GM18520 (cell line): ENCODE data around the gene SNX18.

ENCODE experiments used
- ATAC-seq: cut with Tn5 transposase; IDR thresholded peaks from one replicate; pipeline ENCODE4 v1.9.1; 2021; ENCODE audit not compliant: unreplicated experiment

Gene SNX18

GRCh38 chr5:54538156-54538555 is 20.6 kb downstream of the SNX18 start:
- no peak for ATAC-seq

GRCh38 chr5:54539001-54539400 is 21.4 kb downstream of the SNX18 start:
- no peak for ATAC-seq

GRCh38 chr5:54540286-54540685 is 22.7 kb downstream of the SNX18 start:
- ATAC-seq, result no peak

DNA sequence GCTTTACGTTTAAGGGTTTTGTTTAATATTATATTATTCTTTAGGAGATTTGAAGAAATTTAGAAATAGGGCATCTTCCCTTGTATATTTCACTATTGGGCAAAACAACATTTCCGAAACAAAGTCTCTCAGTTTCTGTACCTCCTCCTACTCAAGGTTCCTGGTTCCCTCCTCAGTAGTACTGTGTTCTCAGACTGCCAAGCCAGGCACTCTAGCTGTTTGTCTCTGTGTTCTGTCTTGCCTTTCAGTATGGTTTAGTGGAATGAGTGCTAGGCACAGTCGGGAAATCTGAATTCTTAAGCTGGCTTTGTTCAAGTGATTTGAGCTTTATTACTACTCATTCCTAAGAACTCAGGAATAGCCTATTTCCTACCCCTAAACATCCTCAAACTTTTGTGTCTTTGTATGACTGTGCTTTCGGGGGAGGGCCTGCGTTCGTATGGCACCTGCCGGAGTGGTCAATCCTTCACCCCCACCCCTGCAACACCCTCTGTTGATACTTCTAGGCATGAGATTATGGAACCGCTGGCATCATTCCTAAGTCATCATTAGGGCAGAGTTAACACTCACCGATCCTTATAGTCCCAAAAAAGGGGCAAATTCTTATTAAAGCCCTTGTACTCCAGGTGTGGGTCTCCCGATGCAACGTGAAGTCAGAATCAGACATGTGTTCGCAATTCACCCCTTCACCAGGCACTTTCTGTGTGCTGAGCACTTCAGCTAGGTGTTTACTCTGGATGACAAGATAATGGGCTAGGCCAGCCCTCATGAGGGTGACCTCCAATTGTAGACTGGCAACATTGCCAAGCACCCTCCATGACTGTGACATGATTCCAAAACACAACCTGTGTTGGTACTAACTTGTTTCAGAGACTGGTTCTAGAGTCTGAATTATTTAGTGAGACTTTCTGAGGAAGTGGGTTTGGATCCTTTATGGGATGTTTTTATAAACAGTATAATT is 24.5 kb downstream of the SNX18 start:
- no peak for ATAC-seq

- no peak for ATAC-seq
Observed at GRCh38 chr5:54544044-54544443, 26.5 kb downstream of the SNX18 start.

DNA sequence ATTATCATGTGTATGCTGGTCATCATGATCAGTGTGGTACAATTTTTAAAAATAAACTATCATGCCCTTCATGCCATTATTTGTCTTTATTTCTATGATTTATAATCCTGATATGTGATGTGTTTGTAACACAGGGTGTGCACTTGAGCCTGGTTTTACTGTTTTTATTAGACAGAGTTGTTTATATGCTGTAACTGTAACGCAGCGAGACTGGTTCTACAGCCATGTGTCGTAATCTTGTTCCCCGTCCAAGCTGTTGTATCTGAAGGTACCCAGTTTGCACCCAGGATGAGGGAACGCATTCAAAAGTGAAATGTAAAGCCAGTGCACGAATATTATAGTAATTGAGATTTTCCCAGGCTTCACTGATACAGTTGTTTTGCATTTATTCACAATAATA is 28.2 kb downstream of the SNX18 start:
- ATAC-seq, result no peak

DNA sequence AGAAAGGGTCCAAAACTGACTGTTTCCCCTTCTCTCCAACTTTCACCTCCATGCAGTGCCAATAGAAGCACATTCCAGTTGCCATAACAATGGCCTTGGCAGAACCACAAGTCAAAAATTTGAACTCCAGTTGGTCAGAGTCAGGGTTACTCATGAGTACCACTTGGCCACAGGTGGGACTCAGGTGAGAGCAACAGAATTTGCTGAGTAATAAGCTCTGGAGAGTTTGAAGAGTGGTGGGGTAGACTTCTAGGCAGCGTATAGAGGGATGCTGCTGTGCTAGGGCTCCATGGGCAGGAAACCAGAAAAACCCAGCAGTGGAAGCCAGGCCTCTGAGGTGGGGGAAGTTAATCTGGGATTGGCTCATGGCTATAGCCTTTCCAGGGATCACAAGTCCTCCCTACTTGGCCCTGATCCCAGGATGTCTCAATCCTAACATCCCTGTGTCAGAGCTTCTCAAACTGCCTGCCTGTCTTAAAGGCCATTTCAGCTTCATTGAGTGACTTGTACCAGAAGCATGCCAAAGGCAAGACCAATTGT is 30.2 kb downstream of the SNX18 start:
- ATAC-seq, result no peak

DNA sequence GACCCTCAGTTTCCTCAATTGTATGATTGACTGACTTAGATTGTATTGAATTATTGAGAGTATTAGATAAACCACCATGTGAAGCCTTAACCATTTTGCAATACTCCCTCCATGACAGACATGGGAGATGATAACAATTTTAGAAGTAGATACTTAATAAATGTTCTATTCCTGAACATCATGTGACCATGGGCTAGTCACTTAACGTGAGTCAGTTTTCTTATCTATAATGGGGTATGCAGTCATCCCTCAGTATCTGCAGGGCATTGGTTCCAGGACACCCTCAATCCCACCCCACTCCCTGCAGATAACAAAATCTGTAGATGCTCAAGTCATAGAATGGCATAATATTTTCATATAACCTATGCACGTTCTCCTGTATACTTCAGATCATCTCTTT is 31.0 kb downstream of the SNX18 start:
- ATAC-seq, result no peak

DNA sequence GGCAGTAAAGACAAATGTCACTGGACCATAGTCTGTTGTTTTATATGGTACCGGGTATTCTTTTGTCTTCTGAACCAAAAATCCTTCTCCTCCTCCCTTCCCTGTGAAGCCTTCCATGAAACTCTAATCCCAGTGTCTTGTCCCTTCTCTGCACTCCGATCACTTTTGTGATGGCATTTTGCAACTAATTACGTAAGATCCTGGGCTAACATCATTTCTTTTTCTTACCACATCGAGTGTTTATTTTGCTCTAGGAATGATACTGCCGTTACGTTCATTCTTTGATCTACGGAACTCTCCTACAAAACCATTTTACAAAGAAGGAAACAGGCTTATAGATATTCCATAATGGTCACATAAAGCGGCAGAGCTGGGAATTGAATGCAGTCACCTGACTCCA is 33.7 kb downstream of the SNX18 start:
- ATAC-seq, result no peak

- no peak for ATAC-seq
Observed at GRCh38 chr5:54551926-54552325, 34.4 kb downstream of the SNX18 start.

GRCh38 chr5:54552446-54552845 is 34.9 kb downstream of the SNX18 start:
- no peak for ATAC-seq

DNA sequence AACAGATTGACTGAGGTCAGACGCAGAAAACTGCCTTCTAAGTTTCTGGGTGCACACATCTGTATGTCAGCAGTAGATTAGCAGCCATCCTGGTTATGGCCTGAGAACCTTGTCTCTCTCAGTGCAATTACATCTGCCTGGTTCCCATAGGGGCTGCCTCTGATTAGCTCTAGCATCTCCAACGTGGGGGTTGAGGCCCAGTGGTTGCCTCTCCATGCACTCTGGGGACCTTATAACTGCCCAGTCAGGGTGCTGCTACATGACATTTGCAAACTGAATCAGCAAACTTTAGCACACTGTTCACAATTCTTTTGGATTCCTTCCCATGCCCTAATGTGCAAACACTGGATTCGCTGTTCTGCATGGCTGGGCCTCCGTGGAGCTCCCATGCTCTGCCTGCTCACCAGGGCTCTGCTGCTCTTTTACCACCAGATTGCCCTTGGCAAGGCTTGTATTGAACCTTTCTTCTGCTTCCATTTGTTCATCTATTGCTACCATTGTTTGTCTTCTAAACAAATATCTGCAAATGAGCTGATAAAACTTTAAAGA is 36.2 kb downstream of the SNX18 start:
- no peak for ATAC-seq

DNA sequence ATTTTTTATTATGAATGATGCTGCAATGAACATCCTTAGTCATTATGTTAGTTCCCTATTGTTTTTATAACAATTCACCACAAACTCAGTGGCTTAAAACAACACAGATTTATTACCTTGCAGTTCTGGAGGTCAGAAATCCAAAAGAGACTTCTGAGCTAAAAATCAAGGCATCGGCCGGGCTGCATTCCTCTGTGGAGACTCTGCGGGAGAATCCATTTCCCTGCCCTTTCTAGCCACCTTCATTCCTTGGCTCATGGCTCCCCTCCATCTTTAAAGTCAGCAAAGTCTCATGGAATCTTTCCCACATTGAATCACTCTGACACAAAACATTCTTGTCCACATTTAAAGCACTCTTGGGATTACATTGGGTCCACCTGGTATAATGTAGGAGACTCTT is 38.6 kb downstream of the SNX18 start:
- ATAC-seq, result no peak

DNA sequence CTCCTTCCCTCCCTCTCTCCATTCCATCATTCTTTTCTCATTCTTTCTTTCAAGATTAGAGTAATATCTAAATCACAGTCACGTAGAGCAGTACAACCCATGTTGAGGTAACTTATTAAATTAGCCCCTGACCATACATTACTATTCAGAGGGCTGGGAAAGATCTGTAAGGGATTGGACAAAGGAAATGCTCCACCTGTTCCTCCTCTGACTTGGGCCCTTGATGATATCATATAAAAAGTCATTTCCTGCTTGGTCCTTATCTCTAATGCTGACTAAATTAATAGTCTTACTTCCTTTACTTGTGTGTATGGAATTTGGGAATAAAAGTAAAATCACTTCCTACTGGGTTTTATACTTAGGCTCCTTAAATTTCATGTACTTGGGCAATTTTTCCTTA is 40.8 kb downstream of the SNX18 start:
- ATAC-seq, result no peak

GRCh38 chr5:54561651-54562050 is 44.1 kb downstream of the SNX18 start:
- ATAC-seq, result no peak

DNA sequence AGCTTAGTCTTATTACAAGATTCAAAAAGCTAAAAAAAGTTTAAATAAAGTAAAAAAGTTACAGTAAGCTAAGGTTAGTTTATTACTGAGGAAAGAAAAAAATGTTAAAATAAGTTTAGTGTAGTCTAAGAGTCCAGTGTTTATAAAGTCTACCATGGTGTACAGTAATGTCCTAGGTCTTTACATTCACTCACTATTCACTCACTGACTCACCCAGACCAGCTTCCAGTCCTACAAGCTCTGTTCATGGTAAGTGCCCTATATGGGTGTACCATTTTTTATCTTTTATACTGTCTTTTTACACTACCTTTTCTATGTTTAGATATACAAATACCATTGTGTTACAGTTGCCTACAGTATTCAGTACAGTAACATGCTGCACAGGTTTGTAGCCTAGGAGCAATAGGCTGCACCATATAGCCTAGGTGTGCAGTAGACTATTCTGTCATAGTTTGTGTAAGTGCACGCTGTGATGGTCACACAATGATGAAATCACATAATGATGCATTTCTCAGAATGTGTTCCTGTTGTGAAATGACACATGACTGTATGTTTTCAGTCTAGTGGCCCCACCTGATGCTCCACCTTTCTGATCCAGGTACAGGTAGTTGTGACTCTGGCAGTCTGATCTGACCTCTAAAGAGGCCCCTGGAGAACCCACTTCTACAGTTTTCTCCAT is 45.7 kb downstream of the SNX18 start:
- ATAC-seq, result no peak

DNA sequence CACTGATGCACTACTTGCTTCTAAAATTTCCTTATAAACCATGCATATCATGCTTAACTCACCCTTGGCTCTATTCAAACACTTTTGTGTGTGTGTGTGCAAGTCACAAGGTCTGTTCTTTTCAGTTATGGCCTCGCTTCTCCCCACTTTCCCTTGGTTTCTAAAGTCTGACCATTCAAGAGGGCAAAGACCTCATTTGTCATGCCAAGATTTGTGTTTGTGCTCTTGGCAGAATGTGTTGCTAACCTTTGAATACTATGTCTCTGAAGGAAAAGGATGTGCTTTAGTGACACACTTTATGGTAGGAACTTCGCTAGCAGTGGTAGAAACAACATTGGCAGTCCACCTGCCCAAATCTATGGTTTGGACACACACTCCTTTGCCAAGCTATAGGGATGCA is 50.4 kb downstream of the SNX18 start:
- no peak for ATAC-seq

GRCh38 chr5:54570916-54571315 is 53.4 kb downstream of the SNX18 start:
- ATAC-seq, result no peak

- no peak for ATAC-seq
Observed at GRCh38 chr5:54571462-54571861, 53.9 kb downstream of the SNX18 start.

DNA sequence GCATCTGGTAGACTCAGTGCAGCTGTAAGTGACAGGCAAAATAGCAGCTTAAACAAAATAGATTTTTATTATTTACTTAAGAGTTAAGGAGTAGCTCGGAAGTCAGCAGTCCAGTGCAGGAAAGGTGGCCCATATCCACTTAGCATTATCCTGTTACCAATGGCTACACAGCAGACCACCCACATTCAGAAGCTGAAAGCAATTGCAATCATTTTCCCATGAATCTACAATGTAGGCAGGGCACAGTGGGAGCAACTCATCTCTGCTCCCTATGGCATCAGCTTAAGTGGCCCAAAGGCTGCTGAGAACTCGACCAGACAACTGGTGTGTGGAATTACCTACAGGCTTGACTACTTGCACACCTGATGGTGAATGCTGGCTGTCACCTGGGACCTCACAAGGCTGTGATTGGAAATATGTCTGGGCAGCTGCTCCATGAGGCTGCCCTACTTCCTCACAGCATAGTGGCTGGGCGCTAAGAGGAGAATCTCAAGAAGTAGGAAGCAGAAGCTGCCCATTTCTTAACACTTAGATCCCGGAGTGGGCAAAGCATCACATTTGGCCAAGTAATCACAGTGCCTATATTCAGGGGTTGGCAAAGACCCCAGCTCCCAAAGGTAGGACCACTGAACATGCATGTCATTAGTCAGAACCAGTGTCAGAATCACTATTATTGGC is 56.4 kb downstream of the SNX18 start:
- ATAC-seq, result no peak

DNA sequence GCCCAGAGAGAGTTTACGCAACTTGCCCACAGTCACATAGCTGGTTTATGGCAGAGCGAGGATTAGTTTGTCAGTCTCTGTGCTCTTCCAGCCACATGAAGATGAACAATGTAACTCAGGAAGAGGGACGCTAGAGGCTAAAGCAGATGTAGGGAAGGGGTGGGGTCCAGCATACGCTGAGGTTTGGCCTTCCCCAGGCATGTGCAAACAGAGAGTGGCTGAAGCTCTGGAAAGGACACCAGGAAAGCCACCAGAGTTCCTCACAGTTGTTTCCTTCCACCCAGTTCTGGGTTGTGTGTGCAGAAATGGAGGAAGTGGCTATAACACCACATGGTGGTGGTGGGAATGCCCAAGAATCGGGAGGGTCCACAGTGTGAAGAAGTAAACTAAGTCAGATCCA is 60.0 kb downstream of the SNX18 start:
- no peak for ATAC-seq
